IPS-NIHi7 (cell line): ENCODE measurements around the gene LCE7A.

Experiments used
- DNase-seq: peaks from one replicate; pipeline ENCODE4 v3.0.0; 2012; ENCODE audit warnings: mixed read lengths; ENCODE audit errors: extremely low spot score

Gene LCE7A, protein sequence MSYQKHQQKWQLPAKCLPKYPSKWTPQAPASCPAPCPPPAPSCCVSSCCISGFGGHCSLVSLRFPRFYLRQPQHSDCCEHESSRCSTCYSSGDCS

GRCh38 chr1:152859696-152860095 lies at the start of gene LCE7A:
Gene LCE7A (plus strand): TSS chr1:152859996. CDS start chr1:152860698, 702 bp downstream.
- DNase-seq = no peak

- no peak for DNase-seq
Observed at GRCh38 chr1:152811050-152811449, 48.7 kb upstream of the LCE7A start.

GRCh38 chr1:152811671-152812070 lies 48.1 kb upstream of the LCE7A start, which contains the start of gene LCE1B:
Gene LCE1B (plus strand): TSS chr1:152811971. CDS start chr1:152812447, 476 bp downstream.
- no peak for DNase-seq

DNA sequence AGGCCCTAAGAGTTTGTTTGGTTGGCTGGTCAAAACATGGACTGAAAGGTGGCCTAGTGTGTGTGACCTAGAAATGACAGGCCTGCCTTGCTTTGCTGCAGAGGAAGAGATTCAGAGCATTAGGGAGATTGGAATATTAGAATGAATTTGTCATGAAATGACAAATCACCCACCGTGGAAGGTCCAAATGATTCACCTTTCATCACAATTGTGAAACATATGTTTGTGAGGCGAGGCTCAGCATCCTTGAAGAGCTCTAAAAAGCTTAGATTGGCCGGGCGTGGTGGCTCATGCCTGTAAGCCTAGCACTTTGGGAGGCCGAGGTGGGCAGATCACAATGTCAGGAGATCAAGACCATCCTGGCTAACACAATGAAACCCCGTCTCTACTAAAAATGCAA lies 42.5 kb upstream of the LCE7A start:
- no peak for DNase-seq

DNA sequence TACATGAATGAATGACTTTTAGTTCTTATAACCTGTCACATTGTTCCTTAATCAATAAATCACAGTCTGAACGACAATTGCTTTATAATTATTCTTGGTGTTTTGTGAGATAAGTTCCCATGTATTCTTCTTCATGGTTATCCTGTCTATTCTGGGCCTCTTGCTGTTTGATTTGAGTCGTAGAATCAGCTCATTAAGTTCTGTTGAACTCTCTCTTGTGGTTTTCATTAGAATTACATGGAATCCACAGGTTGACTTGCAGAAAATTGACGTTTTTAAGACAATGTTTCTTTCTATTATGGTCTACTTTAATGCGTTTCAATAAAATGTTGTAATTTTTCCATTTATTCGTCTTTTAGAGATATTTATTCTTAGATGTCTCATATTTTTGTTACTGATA lies 36.5 kb upstream of the LCE7A start:
- DNase-seq = no peak

- no peak for DNase-seq
Observed at GRCh38 chr1:152824964-152825363, 34.8 kb upstream of the LCE7A start.

GRCh38 chr1:152827173-152827572 lies 32.6 kb upstream of the LCE7A start, which contains the start of gene LCE1A:
Gene LCE1A (plus strand): TSS chr1:152827473. CDS start chr1:152827473, 0 bp downstream.
- no peak for DNase-seq

GRCh38 chr1:152836870-152837269 lies 22.9 kb upstream of the LCE7A start:
- no peak for DNase-seq

GRCh38 chr1:152842556-152842955 lies 17.2 kb upstream of the LCE7A start, which contains the start of gene LCE6A:
Gene LCE6A (plus strand): TSS chr1:152842856. CDS start chr1:152843521, 665 bp downstream.
- DNase-seq = no peak

DNA sequence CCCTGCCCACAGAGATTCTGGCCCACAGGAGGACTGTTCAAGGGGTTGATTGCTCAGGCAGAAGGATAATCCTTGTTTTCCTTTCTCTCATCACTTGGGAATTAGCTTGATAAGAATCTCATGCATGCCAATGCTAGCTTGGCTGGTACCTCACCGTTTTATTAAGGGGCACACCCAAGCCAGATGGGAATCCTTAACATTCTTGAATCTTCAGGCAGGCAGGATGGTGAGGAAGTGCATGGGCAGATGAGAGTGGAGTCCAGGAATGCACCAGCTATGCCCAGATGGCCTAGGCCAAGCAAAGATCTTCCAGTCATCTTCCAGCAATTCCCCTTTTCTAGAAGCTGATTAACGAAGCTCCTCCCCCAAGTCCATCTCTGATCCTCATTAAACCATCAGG lies 4.1 kb upstream of the LCE7A start:
- DNase-seq = no peak

- DNase-seq = no peak
Observed at GRCh38 chr1:152858062-152858461, 1.7 kb upstream of the LCE7A start.

DNA sequence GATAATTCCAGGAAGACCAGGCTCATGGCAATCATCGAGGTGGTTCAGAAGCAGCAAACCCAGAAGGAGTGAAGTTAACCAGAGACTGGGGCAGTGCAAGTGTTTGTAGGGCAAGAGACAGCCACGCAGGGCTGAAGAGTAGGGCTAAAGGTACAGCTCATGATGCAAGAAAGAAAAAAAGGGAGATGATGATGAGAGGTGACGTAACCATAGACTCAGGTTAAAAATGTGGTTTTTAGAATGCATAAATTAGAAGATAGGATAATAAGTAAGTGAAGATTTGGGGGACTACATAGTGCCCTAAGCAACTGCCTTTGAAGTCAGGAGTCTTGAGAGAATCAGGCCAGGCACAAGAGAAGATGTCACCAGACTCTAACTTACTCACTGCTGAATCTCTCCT lies 333 bp downstream of the LCE7A start:
- no peak for DNase-seq

- DNase-seq = no peak
Observed at GRCh38 chr1:152861374-152861773, 1.6 kb downstream of the LCE7A start.

GRCh38 chr1:152864443-152864842 lies 4.6 kb downstream of the LCE7A start:
- no peak for DNase-seq

- no peak for DNase-seq
Observed at GRCh38 chr1:152866321-152866720, 6.5 kb downstream of the LCE7A start.

DNA sequence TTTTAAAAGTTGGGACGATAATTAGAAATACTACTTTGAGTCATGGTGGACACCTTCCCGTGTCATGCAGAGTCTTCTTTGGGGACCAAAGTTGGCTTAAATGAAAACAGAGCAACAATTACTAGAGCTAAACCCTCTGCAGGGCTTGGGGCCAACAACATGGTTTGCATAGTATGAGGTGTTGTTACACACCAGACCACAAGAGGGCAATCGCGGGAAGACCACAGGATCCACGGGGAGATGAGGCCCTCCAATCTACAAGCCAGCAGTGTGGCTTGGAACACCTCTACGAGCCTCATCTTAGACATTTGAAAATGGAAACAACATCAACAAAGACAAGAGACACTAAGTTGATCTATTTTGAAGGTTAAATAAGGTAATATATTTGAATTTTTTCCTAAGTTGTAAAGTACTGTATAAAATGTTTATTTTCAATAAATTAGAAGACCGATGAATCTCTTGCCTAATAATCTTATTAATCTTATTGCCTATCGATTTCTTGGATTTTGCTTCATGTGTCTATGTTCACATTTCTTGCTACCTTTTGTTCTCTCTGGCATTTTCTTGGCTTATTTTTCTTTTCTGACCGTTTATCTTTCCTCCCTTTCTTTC lies 10.1 kb downstream of the LCE7A start:
- DNase-seq = peak; percentile 84

DNA sequence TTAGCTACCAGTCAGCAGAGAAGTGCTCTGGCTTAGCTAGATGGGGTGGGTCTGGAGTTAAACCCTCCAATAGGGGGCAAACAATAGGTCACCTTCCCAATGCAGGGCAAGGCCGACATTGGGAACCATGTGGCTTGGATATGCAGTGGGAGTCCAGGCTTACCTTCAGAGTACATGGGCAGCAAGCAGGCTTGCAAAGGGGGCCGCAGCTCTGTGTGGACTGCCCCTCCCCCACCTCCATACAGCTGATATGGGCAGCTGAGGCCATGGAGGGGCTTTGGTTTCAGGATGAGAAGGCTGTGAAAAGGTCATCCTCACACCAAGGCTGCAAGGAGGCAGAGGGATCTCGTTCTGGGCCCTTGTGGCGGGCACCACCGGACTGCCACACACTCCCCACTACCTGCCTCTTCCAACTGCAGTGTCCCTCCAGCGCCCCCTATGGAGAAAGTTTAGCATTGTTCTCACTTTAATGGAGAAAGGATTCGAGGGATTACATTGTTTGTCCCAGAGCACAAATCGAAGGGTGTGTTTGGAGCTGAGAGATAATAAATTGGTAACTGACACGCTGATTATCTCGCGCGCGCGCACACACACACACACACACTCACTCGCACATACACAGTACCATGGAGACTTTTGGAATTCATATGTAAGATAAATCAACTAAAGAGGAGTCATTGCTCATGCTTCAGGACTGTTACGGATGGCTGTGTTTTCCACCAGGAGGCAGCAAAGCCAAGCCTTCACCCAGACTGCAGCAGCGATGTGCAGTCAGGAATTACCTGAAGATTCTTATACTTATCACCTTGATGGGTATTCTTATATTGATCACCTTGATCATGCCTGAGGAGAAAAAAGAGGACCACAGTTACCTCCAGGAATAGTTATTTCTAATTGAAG lies 11.3 kb downstream of the LCE7A start:
- DNase-seq = peak; percentile 32

- no peak for DNase-seq
Observed at GRCh38 chr1:152871731-152872126, 11.9 kb downstream of the LCE7A start.

DNA sequence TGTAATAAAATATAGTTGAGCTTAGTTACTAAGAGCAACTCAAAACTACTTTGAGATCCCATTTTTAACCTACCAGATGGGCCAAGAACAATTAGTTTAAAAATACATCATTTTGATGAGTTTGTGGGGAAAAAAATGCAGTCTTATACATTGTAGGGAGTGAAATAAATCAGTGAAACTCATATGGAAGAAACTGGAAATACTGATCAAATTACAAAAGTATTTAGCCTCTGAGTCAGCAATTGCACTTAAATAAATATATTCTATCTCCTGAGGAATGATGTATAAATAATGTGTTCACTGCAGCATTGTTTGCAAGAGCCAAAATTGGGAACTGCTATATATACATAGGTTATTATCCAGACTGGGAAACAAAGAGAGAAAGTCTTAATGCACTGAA lies 13.7 kb downstream of the LCE7A start:
- DNase-seq = no peak

DNA sequence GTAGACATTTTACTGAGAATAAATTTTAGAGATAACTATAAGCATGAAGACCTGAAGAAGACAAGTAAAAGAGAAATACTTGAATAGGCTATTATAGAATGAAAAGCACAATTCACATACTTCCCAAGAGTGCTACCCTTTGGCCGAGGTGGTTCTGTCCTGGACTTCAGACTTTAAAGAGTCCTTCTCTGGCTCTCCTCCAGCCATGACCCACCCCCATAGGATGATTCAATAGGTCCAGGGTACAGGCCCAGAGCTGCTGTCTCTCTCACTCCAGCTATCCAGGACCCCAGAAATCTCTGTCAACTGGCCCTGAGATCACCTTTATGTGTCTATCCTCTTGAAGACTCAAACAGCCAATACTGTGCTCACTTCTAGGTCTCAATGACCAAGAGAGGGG lies 17.0 kb downstream of the LCE7A start:
- DNase-seq = no peak

- no peak for DNase-seq
Observed at GRCh38 chr1:152878042-152878441, 18.2 kb downstream of the LCE7A start, which contains the start of gene SMCP. Gene SMCP (plus strand): TSS chr1:152878322. CDS start chr1:152884423, 6,101 bp downstream.

- no peak for DNase-seq
Observed at GRCh38 chr1:152879559-152880198, 19.9 kb downstream of the LCE7A start.
